Stimulated activated effector memory CD8-positive, alpha-beta T cell treated with anti-CD3 and anti-CD28 coated beads, Interleukin-12 subunit alpha, Interleukin-12 subunit beta, amount 100 ng/mL, for 72 hours (primary cell): Measurements from ENCODE around the gene KPNA3.
"Not testable (repeated sequence)": the region's sequence is repeated elsewhere in the genome, so short reads cannot be mapped to it uniquely, and the experiment has no call there.

Source experiments
- ATAC-seq: fragments of 150-1000 bp; cut with Tn5 transposase; 2 replicates; pipeline ENCODE4 v1.10.0; 2021
- DNase-seq, 2 donors: peaks; one replicate each; pipeline ENCODE4 v3.0.0; 2021 to 2022; ENCODE audit warnings: low spot score in 2 of 2
- H3K27ac Mint-ChIP-seq: one replicate; pipeline ENCODE4 v1.8.0; 2022; ENCODE audit warnings: mild to moderate bottlenecking, mixed read lengths
- H3K36me3 Mint-ChIP-seq: one replicate; pipeline ENCODE4 v1.8.0; 2022; ENCODE audit warnings: mild to moderate bottlenecking, mixed read lengths
- H3K4me1 Mint-ChIP-seq: one replicate; pipeline ENCODE4 v1.8.0; 2022; ENCODE audit warnings: mixed read lengths
- H3K4me3 Mint-ChIP-seq: one replicate; pipeline ENCODE4 v1.8.0; 2022; ENCODE audit warnings: mild to moderate bottlenecking, mixed read lengths
- H3K9me3 Mint-ChIP-seq: one replicate; pipeline ENCODE4 v1.8.0; 2022; ENCODE audit warnings: mixed read lengths

The KPNA3 gene

GRCh38 chr13:49816047-49816446 lies 23.6 kb upstream of the KPNA3 start:
- not testable (repeated sequence) for H3K4me3 Mint-ChIP-seq, H3K9me3 Mint-ChIP-seq, DNase-seq, H3K36me3 Mint-ChIP-seq, ATAC-seq, H3K27ac Mint-ChIP-seq, H3K4me1 Mint-ChIP-seq

- no peak for DNase-seq
- H3K4me3 Mint-ChIP-seq: no peak overlapping the region
- no peak overlapping the region for H3K27ac Mint-ChIP-seq
Measured at GRCh38 chr13:49814551-49815270, 22.2 kb upstream of the KPNA3 start.

GRCh38 chr13:49812812-49813211 lies 20.3 kb upstream of the KPNA3 start:
- Mint-ChIP-seq H3K27ac (no peak overlapping the region), H3K4me3 (no peak overlapping the region), H3K4me1 (no peaks in the 10 kb centered on the region), H3K36me3 (no peaks in the 10 kb centered on the region), H3K9me3 (no peaks in the 10 kb centered on the region)
- DNase-seq (no peak), ATAC-seq (no peak)

More at GRCh38 chr13:49814551-49815270, 22.2 kb upstream of the KPNA3 start:
- Mint-ChIP-seq H3K36me3 (no peaks in the 10 kb centered on the region), H3K9me3 (no peaks in the 10 kb centered on the region), H3K4me1 (no peaks in the 10 kb centered on the region)
- ATAC-seq: no peak

- Mint-ChIP-seq H3K27ac (no peak overlapping the region), H3K4me3 (no peak overlapping the region), H3K36me3 (no peaks in the 10 kb centered on the region), H3K9me3 (no peaks in the 10 kb centered on the region), H3K4me1 (no peaks in the 10 kb centered on the region)
- no peak for ATAC-seq
- no peak for DNase-seq
Measured at GRCh38 chr13:49811527-49811908, 19.0 kb upstream of the KPNA3 start.

GRCh38 chr13:49810567-49811526 lies 18.4 kb upstream of the KPNA3 start:
- Mint-ChIP-seq H3K9me3 (no peaks in the 10 kb centered on the region), H3K4me1 (no peaks in the 10 kb centered on the region), H3K36me3 (no peaks in the 10 kb centered on the region), H3K4me3 (no peak overlapping the region), H3K27ac (no peak overlapping the region)
- ATAC-seq (peak; percentile 13), DNase-seq (no peak)

GRCh38 chr13:49807681-49808080 lies 15.2 kb upstream of the KPNA3 start:
- H3K4me3 Mint-ChIP-seq: no peak overlapping the region
- no peaks in the 10 kb centered on the region for H3K9me3 Mint-ChIP-seq
- no peaks in the 10 kb centered on the region for H3K4me1 Mint-ChIP-seq
- H3K36me3 Mint-ChIP-seq: no peaks in the 10 kb centered on the region
- no peak for ATAC-seq
- DNase-seq: no peak
- H3K27ac Mint-ChIP-seq: no peak overlapping the region

GRCh38 chr13:49806126-49806536 lies 13.6 kb upstream of the KPNA3 start:
- Mint-ChIP-seq H3K4me3 (no peak overlapping the region), H3K4me1 (no peaks in the 10 kb centered on the region), H3K9me3 (no peaks in the 10 kb centered on the region), H3K36me3 (no peaks in the 10 kb centered on the region), H3K27ac (no peak overlapping the region)
- DNase-seq: no peak
- ATAC-seq: no peak

GRCh38 chr13:49803047-49803446 lies 10.6 kb upstream of the KPNA3 start:
- DNase-seq, H3K4me1 Mint-ChIP-seq, H3K36me3 Mint-ChIP-seq, H3K9me3 Mint-ChIP-seq, H3K4me3 Mint-ChIP-seq, ATAC-seq, H3K27ac Mint-ChIP-seq: not testable (repeated sequence)

- Mint-ChIP-seq H3K9me3 (no peaks in the 10 kb centered on the region), H3K27ac (no peak overlapping the region), H3K4me1 (no peaks in the 10 kb centered on the region), H3K4me3 (no peak overlapping the region), H3K36me3 (no peaks in the 10 kb centered on the region)
- ATAC-seq (no peak), DNase-seq (no peak)
Measured at GRCh38 chr13:49802426-49802825, 9.9 kb upstream of the KPNA3 start.

GRCh38 chr13:49791711-49792549 lies 552 bp downstream of the KPNA3 start:
- H3K4me3 Mint-ChIP-seq: peak overlapping the region; percentile 88
- H3K27ac Mint-ChIP-seq: peak overlapping the region; percentile 96
- H3K36me3 Mint-ChIP-seq: peaks cover 25% of the 10 kb centered on the region
- peak; percentile 43 for ATAC-seq
- H3K9me3 Mint-ChIP-seq: no peaks in the 10 kb centered on the region
- peaks cover 36% of the 10 kb centered on the region for H3K4me1 Mint-ChIP-seq
- peak; percentile 48 to 80 for DNase-seq

- peak in 1 of 2 donors; percentile 50 for DNase-seq
- Mint-ChIP-seq H3K9me3 (no peaks in the 10 kb centered on the region), H3K4me3 (peak overlapping the region; percentile 88), H3K27ac (peak overlapping the region; percentile 84), H3K36me3 (peaks cover 25% of the 10 kb centered on the region), H3K4me1 (peaks cover 42% of the 10 kb centered on the region)
- no peak for ATAC-seq
Measured at GRCh38 chr13:49791315-49791710, 1.2 kb downstream of the KPNA3 start.

GRCh38 chr13:49789968-49790367 lies 2.5 kb downstream of the KPNA3 start:
- Mint-ChIP-seq H3K36me3 (peaks cover 25% of the 10 kb centered on the region), H3K27ac (no peak overlapping the region), H3K4me3 (no peak overlapping the region), H3K9me3 (no peaks in the 10 kb centered on the region), H3K4me1 (peaks cover 54% of the 10 kb centered on the region)
- ATAC-seq: no peak
- no peak for DNase-seq

GRCh38 chr13:49786401-49787008 lies 6.0 kb downstream of the KPNA3 start:
- ATAC-seq: no peak
- peaks cover 9% of the 10 kb centered on the region for H3K36me3 Mint-ChIP-seq
- DNase-seq: no peak
- H3K4me3 Mint-ChIP-seq: no peak overlapping the region
- peaks cover 58% of the 10 kb centered on the region for H3K4me1 Mint-ChIP-seq
- no peaks in the 10 kb centered on the region for H3K9me3 Mint-ChIP-seq
- no peak overlapping the region for H3K27ac Mint-ChIP-seq

- H3K9me3 Mint-ChIP-seq: no peaks in the 10 kb centered on the region
- ATAC-seq (no peak), DNase-seq (no peak)
- H3K36me3 Mint-ChIP-seq: peaks cover 7% of the 10 kb centered on the region
- H3K4me1 Mint-ChIP-seq: peaks cover 50% of the 10 kb centered on the region
- no peak overlapping the region for H3K27ac Mint-ChIP-seq
- H3K4me3 Mint-ChIP-seq: no peak overlapping the region
Measured at GRCh38 chr13:49784886-49785570, 7.5 kb downstream of the KPNA3 start.
